Measurements from ENCODE around the gene GALNT2. TPM values are rescaled to one million over a fixed set of nuclear protein-coding genes. Genes with fewer than 3 reads are reported as not detected.

Gene GALNT2
- total RNA-seq, 1 donor from 2014 or later = 49.4 TPM

DNA sequence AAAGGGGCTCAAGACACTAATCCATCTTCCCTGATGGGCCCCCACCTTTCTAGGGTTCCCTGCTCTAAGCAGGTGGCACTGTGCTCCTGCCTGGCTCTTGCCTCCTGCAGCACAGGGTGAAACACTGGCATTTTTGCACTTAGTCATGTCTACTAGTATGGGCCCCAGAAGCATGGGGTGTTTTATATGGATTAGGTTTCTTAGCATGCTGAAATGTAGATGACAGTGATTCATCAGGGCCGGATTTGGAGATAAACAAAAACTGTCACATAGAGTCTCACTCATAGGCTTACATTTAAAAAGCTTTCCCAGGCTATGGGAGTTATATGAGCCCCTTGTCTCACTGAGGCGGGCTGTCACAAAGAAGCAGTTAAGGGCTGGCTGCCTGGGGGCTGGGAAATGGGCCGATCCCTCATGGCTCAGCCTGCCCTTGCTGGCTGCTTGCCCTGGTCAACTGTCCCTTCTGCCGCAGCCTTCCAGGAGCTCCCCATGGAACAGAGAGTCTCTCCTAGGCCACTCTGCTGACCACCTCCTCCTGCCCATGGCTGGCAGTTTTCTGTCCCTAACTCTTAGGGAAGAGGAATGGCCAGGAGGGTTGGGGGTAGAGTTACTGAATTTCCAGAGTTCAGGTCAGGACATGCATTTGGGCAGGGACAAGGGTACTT is 6.5 kb downstream of the GALNT2 start:
- DNase-seq = no peak

DNA sequence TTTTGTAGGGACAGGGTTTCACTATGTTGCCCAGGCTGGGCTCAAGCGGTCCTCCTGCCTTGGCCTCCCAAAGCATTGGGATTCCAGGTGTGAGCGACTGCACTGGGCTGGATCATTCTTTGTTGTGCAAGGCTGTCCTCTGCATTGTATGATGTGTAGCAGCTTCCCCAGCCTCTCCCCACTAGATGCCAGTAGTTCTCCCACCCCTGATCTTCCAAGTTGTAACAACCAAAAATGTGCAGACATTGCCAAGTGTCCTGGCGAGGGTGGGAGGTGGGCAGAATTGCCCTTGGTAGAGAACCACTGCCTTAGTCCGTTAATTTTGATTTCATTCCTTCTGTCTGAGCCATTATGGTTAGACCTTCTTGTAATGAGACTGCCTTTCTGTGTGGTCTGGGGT is 7.2 kb downstream of the GALNT2 start:
- DNase-seq = no peak

DNA sequence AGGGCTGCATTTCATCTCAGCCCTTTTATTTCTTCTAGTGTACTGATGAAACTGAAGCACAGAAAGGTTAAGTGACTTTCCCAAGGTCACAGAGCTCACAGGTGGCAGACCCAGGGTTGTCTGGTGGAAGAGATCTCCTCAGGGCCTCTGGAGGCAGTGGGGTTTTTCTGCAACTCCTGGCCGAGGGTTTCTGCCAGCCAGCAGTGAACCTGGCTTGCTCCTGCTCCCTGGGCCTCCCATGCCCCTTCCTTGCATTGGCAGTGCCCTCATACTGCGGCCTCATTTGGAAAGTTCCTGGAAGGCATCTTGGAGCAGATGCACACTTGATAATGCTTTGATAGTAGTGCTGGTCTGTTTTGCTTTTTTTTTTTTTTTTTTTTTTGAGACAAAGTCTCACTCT is 7.7 kb downstream of the GALNT2 start:
- DNase-seq = no peak

DNA sequence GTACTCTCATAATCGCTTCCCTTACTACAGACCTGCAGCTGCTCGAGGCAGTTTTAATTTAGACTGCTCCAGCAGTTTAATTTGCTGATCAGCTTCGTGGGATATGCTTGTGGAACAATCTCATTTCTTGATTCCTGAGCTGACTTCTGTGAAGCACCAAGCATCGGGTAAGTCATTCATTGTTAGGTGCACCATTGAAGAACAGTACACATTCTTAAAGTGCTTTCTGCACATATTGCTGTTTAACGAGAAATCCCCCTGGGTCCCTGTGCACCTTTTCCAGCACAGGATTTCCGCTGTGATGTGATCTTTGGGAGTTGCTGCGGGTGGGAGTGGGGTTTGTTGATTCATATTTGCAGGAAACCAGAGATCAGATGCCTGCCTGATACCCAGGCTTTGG is 9.1 kb downstream of the GALNT2 start:
- no peak for DNase-seq

GRCh38 chr1:230077011-230077410 is 10.0 kb downstream of the GALNT2 start:
- no peak for DNase-seq

GRCh38 chr1:230077436-230078213 is 10.6 kb downstream of the GALNT2 start:
- DNase-seq = no peak

- no peak for DNase-seq
These were observed 12.4 kb downstream of the GALNT2 start for GRCh38 chr1:230079199-230080024.

- DNase-seq = no peak
These were observed 13.8 kb downstream of the GALNT2 start for GRCh38 chr1:230080822-230081221.

DNA sequence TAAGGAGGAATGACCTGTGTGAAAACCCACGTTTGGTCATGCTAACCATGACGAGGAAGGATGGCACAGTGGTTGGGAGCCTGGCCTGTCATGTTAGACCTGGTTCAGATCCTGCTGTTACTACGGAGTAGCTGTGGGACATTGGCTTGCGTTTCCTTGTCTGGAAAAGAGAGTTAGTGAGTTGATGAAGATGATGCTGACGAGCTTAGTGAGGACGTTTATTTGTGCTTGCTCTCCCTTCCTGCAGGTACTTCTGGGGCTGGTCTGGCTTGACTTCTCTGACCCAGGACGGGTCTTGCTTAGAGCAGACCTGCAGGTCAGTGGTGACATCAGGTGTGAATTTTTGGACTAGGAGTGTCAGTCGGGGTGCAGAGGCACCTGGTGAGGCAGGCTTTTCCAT is 14.7 kb downstream of the GALNT2 start:
- no peak for DNase-seq

DNA sequence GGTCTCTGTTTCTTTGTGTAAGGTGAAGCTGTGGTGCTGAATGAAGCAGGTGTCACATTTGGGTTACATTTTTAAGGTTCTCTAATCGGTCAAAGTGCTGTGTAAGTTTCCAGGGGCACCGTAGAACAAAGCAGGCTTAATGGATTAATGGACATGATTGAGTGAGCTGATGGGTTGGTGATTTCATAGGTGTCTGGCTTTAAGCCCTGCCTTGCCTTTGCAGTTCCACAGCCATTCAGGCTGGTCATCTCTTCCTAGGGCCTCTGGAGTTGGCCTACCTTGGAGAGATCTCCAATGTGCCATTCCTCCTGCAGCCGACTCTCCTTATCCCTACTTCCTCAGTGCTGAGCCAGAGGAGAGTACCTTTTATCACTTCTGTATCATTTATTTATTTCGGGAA is 15.2 kb downstream of the GALNT2 start:
- no peak for DNase-seq

DNA sequence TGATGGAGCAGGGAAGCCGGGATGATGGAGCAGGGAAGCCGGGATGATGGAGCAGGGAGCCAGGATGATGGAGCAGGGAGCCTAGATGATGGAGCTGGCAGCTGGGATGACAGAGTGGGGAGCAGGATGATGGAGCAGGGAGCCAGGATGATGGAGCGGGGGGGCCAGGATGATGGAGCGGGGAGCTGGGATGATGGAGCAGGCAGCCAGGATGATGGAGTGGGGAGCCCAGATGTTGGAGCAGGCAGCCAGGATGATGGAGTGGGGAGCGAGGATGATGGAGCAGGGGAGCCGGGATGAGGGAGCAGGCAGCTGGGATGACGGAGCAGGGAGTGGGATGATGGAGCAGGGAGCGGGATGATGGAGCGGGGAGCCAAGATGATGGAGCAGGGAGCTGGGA is 16.0 kb downstream of the GALNT2 start:
- DNase-seq = no peak

DNA sequence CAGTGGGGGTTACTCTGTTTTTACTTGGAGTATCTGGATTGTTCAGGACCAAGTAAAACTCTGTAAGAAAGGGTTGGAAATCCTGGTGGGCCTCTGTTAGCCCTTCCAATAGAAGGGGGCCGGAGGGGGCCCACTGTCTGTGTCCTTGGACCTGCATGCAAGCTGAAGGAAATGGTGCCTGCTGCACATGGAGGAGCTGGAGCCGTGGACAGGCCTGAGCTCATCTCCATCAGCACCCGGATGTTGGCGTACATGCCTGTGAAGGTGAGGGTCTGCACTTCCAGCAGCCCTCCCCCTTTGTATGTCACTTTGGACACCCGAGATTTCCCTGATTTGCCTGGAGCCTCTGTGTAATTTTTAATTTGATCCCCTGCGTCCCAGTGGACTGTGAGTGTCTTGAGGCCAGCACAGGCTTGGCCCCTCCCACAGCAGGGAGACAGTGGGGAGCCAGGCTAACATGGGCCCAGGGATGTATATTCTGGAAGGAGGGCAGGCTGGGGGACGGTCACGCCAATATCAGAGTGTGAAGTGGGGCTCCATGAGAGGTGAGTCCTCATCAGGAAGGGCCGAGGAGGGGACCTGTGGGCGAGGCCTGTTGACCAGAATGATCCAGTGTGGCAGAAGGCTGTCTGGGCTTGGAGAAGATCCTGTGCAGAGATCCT is 16.8 kb downstream of the GALNT2 start:
- no peak for DNase-seq

GRCh38 chr1:230084408-230085177 is 17.6 kb downstream of the GALNT2 start:
- DNase-seq = peak; percentile 73

DNA sequence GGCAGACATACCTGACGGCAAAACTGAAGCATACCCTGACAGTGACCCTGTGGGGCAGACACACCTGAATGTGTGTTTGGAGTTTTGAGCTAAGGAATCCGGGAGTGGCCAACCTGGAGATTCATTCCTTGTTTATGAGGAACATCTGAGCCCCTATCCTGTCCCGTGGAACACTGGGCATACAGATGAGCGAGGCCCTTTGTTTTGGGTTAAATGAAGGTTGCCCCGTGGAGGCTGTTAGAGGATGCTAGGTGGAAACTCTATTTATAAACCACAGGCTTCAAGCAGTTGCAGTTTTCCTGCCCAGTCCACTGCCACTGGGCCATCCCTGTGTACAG is 18.1 kb downstream of the GALNT2 start:
- DNase-seq = no peak

DNA sequence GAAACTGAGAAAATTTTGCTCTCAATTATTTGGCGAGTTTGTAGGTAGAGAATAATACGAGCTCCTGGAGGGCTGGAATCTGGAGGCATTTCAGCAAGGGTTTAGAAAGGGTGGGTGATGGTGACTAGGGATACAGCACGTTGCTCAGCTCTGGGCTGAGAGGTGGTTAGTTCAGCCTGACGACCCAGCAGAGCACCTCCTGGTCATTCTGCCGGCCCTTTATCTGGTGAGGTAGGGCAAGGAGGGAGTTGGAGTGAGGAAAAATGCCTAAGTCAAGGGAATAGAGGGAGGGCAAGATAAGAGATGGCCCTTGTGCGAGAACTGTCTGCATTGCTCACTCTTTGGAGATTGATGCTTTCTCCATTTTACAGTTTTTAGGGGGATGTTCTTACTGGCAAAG is 19.1 kb downstream of the GALNT2 start:
- DNase-seq = no peak

- DNase-seq = no peak
These were observed 20.1 kb downstream of the GALNT2 start for GRCh38 chr1:230087028-230087716.

DNA sequence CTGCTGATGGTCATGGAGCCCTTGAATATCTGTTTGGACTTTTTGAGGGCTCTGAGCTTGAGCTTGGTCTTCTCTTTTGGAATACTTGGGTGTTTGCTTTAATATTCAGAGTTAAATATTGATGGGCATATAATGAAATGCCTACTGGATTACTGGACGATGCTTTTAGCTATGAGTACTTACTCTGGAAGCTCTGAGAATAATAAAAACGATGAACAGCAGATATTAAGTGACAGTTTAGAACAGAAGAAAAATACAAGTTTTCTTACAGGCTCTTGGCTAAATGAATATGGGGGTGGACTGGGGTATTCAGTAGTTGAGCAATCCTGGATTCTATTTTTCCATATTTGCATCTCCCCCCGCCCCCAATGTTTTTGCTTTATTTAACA is 20.7 kb downstream of the GALNT2 start:
- no peak for DNase-seq

GRCh38 chr1:230090194-230090711 is 23.2 kb downstream of the GALNT2 start:
- DNase-seq = no peak

DNA sequence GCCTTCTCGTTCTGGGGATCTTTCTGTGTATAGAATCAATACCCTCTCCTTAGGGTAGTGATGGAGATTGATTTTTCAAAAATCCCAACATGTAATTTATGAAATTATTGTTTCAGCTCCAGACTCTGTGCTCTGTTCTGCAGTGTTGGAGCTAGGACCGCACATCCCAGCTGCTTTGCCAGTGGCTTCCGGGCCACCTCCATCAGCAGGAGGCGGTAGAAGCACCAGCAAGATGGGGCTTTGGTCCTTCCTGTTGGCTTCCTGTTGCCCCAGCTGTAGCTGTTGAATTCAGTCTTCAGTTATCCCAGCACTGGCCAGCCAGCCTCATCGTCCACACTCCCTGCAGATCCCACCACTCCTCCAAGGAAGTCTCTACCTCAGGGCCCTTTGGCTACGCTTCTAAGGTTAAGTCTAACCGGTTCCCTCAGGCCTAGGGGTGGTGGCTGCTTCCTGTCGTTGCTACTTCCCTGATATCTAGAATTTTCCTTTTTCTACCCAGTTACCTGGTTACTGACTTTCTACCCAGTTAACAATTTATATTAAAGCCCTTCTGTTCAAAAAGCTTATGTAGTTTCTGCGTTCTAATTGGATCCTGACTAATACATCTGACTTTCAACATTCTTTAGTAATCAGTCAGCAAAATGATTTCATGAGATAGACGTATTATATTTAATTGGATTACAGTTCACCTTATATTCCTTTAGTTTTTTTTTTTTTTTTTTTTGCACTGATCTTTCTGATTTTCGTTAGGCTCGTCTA is 24.6 kb downstream of the GALNT2 start:
- no peak for DNase-seq

DNA sequence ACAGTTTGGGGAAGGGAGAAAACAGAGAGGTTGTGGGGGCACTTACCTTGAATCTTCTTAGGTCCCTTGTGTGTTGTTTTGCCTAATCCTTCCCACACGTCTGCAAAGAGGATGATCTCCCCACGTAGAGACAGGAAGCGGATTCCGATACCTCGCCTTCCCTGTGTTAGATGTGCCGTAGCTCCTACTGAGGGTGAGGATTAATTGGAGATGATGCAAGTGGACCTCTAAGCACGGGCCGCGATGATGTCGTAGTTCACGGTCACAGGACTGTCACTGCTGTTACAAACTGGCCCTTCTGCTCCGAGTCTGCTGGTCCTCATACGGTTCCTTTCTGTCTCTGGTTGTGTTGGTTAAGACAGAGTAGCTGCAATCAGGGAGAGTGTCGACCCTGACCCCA is 27.7 kb downstream of the GALNT2 start:
- DNase-seq = no peak

DNA sequence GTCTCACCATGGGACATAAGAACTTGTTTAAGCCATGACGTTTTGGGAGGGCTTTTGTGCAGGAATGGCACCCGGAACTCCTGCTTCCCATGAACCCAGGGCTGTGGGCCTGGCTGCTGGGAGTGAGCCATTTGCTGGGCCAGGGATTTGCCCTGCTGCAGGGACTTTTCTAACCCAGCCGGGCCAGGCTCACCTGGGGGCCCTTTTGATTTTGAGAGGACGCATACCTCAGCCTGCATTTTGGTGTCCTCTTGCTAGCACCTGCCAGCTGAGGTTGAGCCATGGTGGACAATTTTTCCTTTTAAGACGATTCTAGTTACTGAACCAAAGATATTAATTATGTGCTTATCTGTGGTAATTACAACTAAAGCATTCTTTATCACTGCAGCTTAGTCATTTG is 28.9 kb downstream of the GALNT2 start:
- no peak for DNase-seq

All from dermis blood vessel endothelial cell (primary cell).